ENCODE data around the gene TMPRSS11E.

GRCh38 chr4:68476191-68476590 lies 28.9 kb downstream of the TMPRSS11E start:
- TF ChIP-seq EZH2 (IDR thresholded peaks at IDR 0.05; ENCODE audit: borderline replicate concordance) (no peak), CTCF (IDR thresholded peaks at IDR 0.05; ENCODE audit: poor library complexity) (no peak)

Data from hepatocyte (in vitro differentiated cells).